ENCODE results near the gene PRKAG1.
A peak's percentile ranks its signal among the peaks of the same experiment; 100 is the strongest.

Gene PRKAG1

DNA sequence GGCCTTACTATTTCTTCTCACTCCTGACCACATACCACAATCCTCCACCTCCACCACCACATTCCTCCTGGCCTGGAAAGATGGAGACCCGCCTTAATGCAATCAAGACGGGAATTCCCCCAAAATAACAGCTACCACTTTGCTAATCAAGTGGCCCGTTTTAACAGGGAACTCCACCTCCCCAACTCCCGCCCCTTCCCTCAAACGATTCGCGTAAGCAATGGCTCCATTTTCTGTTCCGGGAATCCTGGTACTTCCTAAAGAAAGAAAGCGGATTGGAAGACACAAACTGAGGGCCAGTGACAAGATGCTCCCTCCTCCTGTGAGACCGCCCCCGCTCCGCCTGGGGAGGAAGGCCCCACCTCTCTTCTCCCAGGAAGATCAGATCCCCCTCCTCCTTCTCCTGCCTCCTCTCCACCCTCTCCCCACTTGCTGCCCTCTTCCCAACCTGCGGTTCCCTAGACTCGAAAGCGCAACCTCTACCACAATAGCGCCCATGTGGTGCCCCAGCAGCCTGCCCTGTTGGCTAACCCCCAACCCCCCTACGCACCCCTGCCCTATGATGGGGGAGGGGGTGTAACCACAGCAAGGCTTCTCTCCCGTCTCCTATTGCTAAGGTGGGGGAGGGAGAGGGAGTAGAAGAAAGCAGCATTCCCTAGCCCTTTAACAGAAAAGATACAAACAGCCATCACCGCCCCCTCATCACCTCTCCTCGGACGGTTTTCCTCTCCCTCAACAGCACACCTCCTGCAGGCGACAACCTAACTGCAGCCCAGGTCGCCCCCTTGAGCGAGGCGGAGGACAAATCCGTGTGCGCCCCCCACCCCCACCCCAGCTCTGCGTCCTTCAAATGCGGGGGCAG lies 62.1 kb downstream of the PRKAG1 start:
- H3K9me3 ChIP-seq (ENCODE audit: low read depth, low read length) = no peaks in the 10 kb centered on the region
- peak; percentile 93 for DNase-seq (ENCODE audit: low read depth, low spot score)
- peaks cover 35% of the 10 kb centered on the region for H3K36me3 ChIP-seq (ENCODE audit: insufficient read depth, low read length)
- TF ChIP-seq POLR2AphosphoS5 (IDR thresholded peaks at IDR 0.05; ENCODE audit: borderline replicate concordance, low read depth, low read length) = peak; percentile 33; the same call in 1 of the 2 replicates
- TF ChIP-seq EZH2 (IDR thresholded peaks at IDR 0.05) = no peak
- H3K4me3 ChIP-seq = peak overlapping the region; percentile 95
- peak overlapping the region; percentile 88 for H3K9ac ChIP-seq (ENCODE audit: insufficient read length)
- peak overlapping the region; percentile 64 for H3K27ac ChIP-seq

DNA sequence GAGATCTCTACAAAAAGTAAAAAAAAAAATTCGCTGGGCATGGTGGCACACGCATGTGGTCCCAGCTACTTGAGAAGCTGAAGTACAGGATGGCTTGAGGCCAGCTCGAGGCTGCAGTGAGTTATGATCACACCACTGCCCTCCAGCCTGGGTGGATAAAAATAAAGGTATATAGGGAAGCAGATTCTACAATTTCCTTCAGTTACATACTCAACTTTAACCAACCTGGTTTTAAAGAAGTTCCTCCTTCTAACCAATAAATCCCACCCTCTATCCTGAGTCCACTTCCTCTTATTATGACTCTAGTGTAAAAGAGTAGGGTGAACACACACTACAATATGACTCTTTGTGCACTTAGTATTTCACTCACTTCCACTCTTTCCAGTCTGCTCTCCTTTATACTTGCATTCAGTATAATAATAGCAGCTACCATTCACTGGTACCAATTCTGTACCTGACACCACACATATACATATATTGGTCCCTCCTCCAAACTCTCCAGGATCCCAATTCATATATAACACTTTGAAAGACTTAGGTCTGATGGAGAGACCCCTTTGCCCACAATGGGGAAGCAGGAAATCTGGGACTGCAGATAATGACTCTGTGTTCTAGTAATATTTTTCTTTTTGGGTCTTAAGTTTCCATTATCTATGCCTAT lies 63.6 kb downstream of the PRKAG1 start:
- Histone ChIP-seq H3K9me3 (ENCODE audit: low read depth, low read length) (no peaks in the 10 kb centered on the region), H3K4me3 (no peak overlapping the region), H3K27ac (no peak overlapping the region), H3K36me3 (ENCODE audit: insufficient read depth, low read length) (peaks cover 39% of the 10 kb centered on the region), H3K9ac (ENCODE audit: insufficient read length) (no peak overlapping the region)
- no peak for DNase-seq (ENCODE audit: low read depth, low spot score)
- no peak for TF ChIP-seq POLR2AphosphoS5 (IDR thresholded peaks at IDR 0.05; ENCODE audit: borderline replicate concordance, low read depth, low read length)
- no peak for TF ChIP-seq FOXP2 (optimal IDR thresholded peaks at IDR 0.05; ENCODE audit: control extremely low read depth, extremely low read length, insufficient read depth)
- TF ChIP-seq EZH2 (IDR thresholded peaks at IDR 0.05) = no peak

DNA sequence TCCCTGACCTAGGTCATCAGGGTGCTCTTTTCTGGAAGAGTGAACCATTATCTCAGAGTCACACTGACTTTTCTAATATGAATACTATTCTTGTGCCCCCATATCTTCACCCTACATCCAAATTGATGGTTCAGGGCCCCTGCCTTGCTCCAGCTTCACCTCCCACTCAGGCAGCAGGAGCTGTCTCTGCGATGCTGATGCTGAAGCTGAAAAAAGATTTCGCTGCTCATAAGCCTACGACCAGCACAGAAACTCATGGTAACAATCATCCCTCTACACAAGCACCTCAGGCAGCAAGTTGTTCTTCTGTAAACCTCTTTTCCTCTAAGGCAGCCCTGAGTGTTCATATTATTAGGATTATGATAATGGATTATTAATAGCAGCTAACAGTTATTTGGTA lies 64.5 kb downstream of the PRKAG1 start:
- H3K4me3 ChIP-seq = no peak overlapping the region
- no peak for DNase-seq (ENCODE audit: low read depth, low spot score)
- no peak overlapping the region for H3K9ac ChIP-seq (ENCODE audit: insufficient read length)
- no peak overlapping the region for H3K27ac ChIP-seq
- H3K36me3 ChIP-seq (ENCODE audit: insufficient read depth, low read length) = peaks cover 39% of the 10 kb centered on the region
- TF ChIP-seq EZH2 (IDR thresholded peaks at IDR 0.05) = no peak
- no peak for TF ChIP-seq FOXP2 (optimal IDR thresholded peaks at IDR 0.05; ENCODE audit: control extremely low read depth, extremely low read length, insufficient read depth)
- no peak for TF ChIP-seq POLR2AphosphoS5 (IDR thresholded peaks at IDR 0.05; ENCODE audit: borderline replicate concordance, low read depth, low read length)
- no peaks in the 10 kb centered on the region for H3K9me3 ChIP-seq (ENCODE audit: low read depth, low read length)

DNA sequence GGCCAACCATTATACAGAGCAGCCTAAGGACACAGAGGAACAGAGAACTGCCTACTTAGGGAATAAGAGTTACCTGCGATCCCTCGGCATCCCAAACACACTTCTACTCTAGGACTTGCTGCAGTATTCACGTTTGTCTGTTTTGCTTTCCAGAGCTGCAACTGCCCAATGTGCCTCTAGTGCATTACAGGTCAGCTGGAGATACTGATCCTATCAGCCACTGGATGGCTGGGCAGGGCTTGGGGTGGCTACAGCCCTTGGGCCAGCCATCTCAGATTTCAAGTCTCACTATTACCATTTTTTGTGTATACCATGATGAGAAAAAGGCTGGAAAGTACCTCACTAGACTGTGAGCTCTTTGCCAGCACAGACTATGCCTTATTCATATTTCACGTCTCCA lies 65.9 kb downstream of the PRKAG1 start:
- TF ChIP-seq FOXP2 (optimal IDR thresholded peaks at IDR 0.05; ENCODE audit: control extremely low read depth, extremely low read length, insufficient read depth) (no peak), POLR2AphosphoS5 (IDR thresholded peaks at IDR 0.05; ENCODE audit: borderline replicate concordance, low read depth, low read length) (no peak), EZH2 (IDR thresholded peaks at IDR 0.05) (no peak)
- H3K4me3 ChIP-seq = no peak overlapping the region
- H3K9me3 ChIP-seq (ENCODE audit: low read depth, low read length) = no peaks in the 10 kb centered on the region
- H3K36me3 ChIP-seq (ENCODE audit: insufficient read depth, low read length) = peaks cover 39% of the 10 kb centered on the region
- no peak for DNase-seq (ENCODE audit: low read depth, low spot score)
- H3K9ac ChIP-seq (ENCODE audit: insufficient read length) = no peak overlapping the region
- no peak overlapping the region for H3K27ac ChIP-seq
